Body of pancreas (tissue), 4 donors: ENCODE data around the gene SNX19.

Experiments used
- POLR2A ChIP-seq, 3 donors: fragments of 450-650 bp; IDR thresholded peaks; one replicate each; pipeline ENCODE4 v1.6.1; 2016; ENCODE audit warnings: antibody characterized with exemption in 3 of 3, mild to moderate bottlenecking in 2 of 3
- TF ChIP-seq, protein P1 (sequence below), 7 experiments: fragments of 450-650 bp in 4 of 7; fragments of 200-600 bp in 3 of 7; sonication (generic) in 3 of 7; IDR thresholded peaks; one replicate each; pipeline ENCODE4 v1.5.1; 2016 to 2019; ENCODE audit warnings: antibody characterized with exemption in 7 of 7

DNA sequence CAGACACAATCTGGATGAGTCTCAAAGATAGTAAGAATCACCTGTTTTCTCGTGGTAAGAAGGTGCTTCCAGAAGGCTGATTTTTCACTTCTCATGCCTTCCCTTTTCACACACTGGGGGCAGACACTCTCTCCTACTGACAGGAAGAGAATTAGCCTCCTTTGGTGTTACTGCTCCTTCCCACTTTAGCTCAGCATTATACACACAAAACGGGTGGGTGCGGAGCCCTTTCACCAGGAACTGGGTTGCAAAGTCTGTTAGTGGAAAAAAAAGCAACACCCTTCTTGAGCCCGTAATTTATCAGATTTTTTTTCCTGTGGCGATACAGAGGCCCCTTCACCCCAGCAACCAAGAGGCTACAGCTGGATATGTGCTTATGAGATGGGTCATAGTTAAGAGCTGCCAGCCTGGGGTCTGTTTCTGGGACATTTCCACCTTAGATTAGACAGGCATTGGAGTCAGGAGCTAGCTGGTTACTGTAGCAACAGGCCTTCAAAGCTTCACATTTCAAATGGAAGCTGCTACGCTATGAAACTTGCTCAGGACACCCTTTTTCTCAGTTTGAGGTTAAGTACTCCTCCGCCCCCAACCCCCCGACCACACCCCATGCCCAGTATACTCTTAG lies 48.1 kb downstream of the SNX19 start:
- TF ChIP-seq, protein P1, sequence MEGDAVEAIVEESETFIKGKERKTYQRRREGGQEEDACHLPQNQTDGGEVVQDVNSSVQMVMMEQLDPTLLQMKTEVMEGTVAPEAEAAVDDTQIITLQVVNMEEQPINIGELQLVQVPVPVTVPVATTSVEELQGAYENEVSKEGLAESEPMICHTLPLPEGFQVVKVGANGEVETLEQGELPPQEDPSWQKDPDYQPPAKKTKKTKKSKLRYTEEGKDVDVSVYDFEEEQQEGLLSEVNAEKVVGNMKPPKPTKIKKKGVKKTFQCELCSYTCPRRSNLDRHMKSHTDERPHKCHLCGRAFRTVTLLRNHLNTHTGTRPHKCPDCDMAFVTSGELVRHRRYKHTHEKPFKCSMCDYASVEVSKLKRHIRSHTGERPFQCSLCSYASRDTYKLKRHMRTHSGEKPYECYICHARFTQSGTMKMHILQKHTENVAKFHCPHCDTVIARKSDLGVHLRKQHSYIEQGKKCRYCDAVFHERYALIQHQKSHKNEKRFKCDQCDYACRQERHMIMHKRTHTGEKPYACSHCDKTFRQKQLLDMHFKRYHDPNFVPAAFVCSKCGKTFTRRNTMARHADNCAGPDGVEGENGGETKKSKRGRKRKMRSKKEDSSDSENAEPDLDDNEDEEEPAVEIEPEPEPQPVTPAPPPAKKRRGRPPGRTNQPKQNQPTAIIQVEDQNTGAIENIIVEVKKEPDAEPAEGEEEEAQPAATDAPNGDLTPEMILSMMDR (IDR thresholded peaks at IDR 0.05): no peak
- TF ChIP-seq POLR2A (IDR thresholded peaks at IDR 0.05): no peak
